GM19025 (cell line): ENCODE results near the gene AIFM3.

Experiments
- ATAC-seq: cut with Tn5 transposase; IDR thresholded peaks from one replicate; pipeline ENCODE4 v1.9.1; 2021; ENCODE audit warnings: mild to moderate bottlenecking, low read depth, moderate library complexity; ENCODE audit not compliant: unreplicated experiment

Gene AIFM3

DNA sequence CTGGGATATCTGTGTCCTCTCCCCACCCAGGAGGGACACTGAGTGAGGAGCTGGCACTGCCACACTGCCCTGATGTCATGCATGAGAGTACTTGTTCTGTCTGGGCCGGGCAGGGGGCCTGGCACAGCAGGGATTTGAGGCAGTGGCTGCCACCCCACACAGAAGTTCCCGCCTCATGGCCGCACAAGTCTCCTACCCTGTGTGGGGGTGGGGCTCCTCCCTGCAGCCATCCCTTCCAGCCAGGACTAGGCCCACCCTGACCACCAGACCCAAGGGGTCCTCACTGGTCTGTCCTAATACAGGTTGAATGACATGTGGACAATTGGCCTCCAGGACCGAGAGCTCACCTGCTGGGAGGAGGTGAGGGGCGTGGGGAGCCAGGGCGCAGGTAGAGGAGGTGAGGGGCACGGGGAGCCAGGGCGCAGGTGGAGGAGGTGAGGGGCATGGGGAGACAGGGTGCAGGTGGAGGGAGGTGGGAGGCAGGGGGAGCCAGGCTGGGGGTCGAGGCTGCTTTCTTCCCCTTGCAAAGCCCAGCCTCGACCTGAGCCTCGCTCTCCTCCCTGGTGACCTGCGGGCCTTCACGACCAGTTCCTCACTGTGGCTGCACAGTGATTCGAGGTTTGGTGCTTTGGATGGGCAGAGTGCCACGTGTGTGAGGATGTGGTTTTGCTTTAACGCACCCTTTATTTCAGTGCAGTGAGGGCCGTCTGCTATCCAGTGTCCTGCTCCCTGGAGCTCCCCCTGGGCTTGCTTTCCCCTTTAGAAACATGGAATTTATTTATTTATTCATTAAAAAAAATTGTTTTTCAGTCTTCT lies 22.5 kb downstream of the AIFM3 start:
- no peak for ATAC-seq

GRCh38 chr22:20990184-20991180 lies 23.4 kb downstream of the AIFM3 start:
- ATAC-seq: no peak

GRCh38 chr22:20991252-20992055 lies 24.4 kb downstream of the AIFM3 start:
- no peak for ATAC-seq

DNA sequence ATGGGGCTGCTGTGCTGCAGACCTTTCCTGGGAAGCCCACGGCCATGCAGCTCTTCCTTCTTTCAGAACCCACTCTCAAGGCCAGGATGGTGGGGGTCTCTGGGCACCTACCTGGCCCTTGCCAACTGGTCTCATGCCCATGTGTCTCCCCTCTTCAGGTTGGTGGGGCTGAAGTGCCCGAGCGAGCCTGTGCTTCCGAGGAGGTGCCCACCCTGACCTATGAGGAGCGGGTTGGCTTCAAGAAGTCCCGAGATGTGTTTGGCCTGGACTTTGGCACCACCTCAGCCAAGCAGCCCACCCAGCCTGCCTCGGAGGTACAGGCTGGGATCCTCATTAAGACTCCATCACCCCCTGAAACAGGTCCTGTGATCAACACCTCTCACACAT lies 25.0 kb downstream of the AIFM3 start:
- ATAC-seq: no peak

- no peak for ATAC-seq
Measured at GRCh38 chr22:20992456-20993303, 25.6 kb downstream of the AIFM3 start.

DNA sequence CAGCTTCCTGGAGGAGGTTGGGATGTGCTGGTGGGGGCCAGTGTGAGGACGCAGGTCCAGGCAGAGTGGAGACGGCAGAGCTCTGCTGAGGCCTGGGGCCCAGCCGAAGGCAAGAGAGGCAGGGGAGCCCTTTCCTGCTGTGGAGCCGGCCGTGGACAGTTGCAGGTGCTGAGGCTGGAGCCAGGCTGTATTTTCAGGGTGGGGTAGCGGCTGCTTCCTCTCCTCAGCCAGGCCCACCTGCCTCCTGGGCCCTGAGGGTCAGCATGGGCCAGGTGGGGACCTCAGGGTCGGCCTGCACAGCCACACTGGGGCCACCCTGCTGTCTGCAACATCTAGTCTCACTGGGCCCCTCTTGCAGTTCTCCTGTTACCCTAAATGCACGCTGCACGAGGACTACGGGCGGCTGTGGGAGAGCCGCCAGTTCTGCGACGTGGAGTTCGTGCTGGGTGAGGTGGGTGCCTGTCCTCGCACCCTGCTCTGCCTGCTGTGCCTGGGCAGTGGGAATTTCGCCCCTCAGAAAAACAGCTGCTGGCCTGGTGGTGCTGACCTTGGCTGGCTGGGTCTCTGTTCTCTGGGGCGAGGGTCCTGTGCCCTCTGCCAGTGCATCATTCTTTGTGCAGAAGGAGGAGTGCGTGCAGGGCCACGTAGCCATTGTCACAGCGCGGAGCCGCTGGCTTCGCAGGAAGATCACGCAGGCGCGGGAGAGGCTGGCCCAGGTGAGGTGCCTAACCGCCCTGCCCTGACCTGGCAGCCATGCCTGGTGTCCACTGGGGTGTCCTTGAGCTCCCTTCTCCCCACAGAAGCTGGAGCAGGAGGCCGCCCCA lies 26.5 kb downstream of the AIFM3 start:
- no peak for ATAC-seq

GRCh38 chr22:20994128-20994901 lies 27.3 kb downstream of the AIFM3 start:
- ATAC-seq: no peak

DNA sequence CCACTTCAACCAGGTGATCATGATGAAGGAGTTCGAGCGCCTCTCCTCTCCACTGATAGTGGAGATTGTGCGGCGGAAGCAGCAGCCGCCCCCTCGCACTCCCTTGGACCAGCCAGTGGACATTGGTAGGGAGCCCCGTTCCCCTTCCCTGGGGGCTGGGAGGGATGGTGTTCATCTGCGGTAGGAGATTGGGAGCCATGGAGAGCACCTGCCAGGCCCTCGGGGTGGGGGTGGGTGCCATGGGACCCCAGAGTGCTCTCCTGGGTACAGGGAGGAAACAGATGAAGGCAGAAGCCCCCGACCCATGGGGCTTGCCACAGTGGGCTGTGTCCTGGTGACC lies 27.8 kb downstream of the AIFM3 start:
- no peak for ATAC-seq

GRCh38 chr22:20995329-20996030 lies 28.4 kb downstream of the AIFM3 start:
- no peak for ATAC-seq

- no peak for ATAC-seq
Measured at GRCh38 chr22:20996031-20996410, 29.0 kb downstream of the AIFM3 start.

DNA sequence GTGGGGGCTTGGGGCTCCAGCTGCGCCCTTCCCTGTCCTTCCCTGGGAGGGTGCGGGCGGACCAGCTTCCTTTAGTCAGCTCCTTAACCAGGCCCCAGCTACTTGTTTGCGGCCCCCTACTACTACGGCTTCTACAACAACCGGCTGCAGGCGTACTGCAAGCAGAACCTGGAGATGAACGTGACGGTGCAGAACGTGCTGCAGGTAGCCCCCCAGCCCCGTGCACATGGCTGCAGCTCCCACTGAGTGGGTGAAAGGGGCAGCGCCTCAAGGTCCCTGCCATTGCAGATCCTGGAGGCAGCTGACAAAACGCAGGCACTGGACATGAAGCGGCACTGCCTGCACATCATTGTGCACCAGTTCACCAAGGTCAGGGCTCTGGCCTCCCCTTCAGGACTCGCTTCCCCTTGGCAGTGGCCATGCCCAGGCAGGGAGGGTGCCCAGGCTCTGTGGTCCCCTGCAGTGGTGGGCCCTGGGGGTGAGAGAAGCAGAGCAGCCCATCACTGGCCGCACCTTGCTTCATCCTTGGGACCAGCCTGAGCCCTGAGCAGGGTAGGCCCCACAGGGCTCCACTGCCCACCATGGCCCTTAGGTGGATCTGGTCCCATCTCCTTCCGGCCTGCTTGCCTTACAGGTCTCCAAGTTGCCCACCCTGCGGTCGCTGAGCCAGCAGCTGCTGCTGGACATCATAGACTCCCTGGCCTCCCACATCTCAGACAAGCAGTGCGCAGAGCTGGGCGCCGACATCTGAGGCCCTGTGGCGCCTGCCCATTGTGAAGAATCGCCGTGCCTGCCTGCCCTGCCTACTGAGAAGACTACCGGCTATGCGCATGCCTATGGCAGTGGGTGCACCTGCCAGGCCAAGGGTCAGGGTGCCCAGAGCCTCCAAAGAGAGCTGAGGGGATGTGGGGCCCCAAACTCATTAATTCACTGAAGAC lies 29.8 kb downstream of the AIFM3 start:
- no peak for ATAC-seq

- no peak for ATAC-seq
Measured at GRCh38 chr22:20997536-20998257, 30.6 kb downstream of the AIFM3 start.

GRCh38 chr22:20998411-20999336 lies 31.6 kb downstream of the AIFM3 start:
- ATAC-seq: no peak

- ATAC-seq: no peak
Measured at GRCh38 chr22:20999350-21000206, 32.5 kb downstream of the AIFM3 start.
